Tibial nerve (tissue), 4 donors: ENCODE data around the gene C17orf58. TPM values are rescaled to one million over a fixed set of nuclear protein-coding genes. Genes with fewer than 3 reads are reported as not detected.
"Not testable (repeated sequence)": the region's sequence is repeated elsewhere in the genome, so short reads cannot be mapped to it uniquely, and the experiment has no call there.

Source experiments
- DNase-seq, 2 donors: peaks; one replicate each; pipeline ENCODE4 v3.0.0-alpha.2; 2019; ENCODE audit warnings: low spot score in 2 of 2
- H3K27ac ChIP-seq, 4 donors: fragments of 200-600 bp; sonication (generic) in 3 of 4; one replicate each; pipeline ENCODE4 v1.5.1; 2017 to 2019; ENCODE audit warnings: mild to moderate bottlenecking in 1 of 4
- H3K27me3 ChIP-seq, 2 donors: fragments of 200-600 bp; sonication (generic) in 1 of 2; one replicate each; pipeline versions ENCODE4 v1.5.1 to v1.6.0; 2017 to 2019
- H3K36me3 ChIP-seq, 3 donors: fragments of 200-600 bp; sonication (generic); one replicate each; pipeline ENCODE4 v1.5.1; 2018 to 2019
- H3K4me1 ChIP-seq, 4 donors: fragments of 200-600 bp; sonication (generic) in 3 of 4; one replicate each; pipeline ENCODE4 v1.5.1; 2017 to 2019
- H3K4me3 ChIP-seq, 4 donors: fragments of 200-600 bp; sonication (generic) in 3 of 4; one replicate each; pipeline ENCODE4 v1.5.1; 2017 to 2019; ENCODE audit warnings: mild to moderate bottlenecking in 1 of 4, moderate library complexity in 1 of 4
- H3K9me3 ChIP-seq, 4 donors: fragments of 200-600 bp; sonication (generic) in 3 of 4; one replicate each; pipeline ENCODE4 v1.5.1; 2017 to 2019
- EP300 ChIP-seq, 2 donors: sonication (generic); formaldehyde crosslinking; IDR thresholded peaks; one replicate each; pipeline ENCODE4 v1.6.1; 2017; ENCODE audit warnings: antibody characterized with exemption in 2 of 2, mild to moderate bottlenecking in 1 of 2
- POLR2A ChIP-seq, 2 donors: fragments of 450-650 bp; IDR thresholded peaks; one replicate each; pipeline ENCODE4 v1.6.1; 2017; ENCODE audit warnings: antibody characterized with exemption in 2 of 2, mild to moderate bottlenecking in 2 of 2, moderate library complexity in 2 of 2
- WGBS, 2 donors: methylation state at CpG; one replicate each; pipeline ENCODE4 v1.1.5; 2018; 5-methylcytosine and 5-hydroxymethylcytosine counted together
- total RNA-seq, 4 donors: library from RNA; depleted of rRNA; stranded (reverse); fragments of >200 nt; gene quantifications; one replicate each; pipeline ENCODE4 v1.1.0, GENCODE V29; 2016
- TF ChIP-seq, protein P1 (sequence below), 5 experiments: fragments of 200-600 bp in 3 of 5; fragments of 450-650 bp in 2 of 5; sonication (generic) in 3 of 5; IDR thresholded peaks; one replicate each; pipeline ENCODE4 v1.5.1; 2016 to 2019; ENCODE audit warnings: antibody characterized with exemption in 5 of 5, mild to moderate bottlenecking in 3 of 5, moderate library complexity in 2 of 5

Gene C17orf58
- total RNA-seq, 4 donors from 2014 or later = 2.3 to 10.7 (median 3.9) TPM

DNA sequence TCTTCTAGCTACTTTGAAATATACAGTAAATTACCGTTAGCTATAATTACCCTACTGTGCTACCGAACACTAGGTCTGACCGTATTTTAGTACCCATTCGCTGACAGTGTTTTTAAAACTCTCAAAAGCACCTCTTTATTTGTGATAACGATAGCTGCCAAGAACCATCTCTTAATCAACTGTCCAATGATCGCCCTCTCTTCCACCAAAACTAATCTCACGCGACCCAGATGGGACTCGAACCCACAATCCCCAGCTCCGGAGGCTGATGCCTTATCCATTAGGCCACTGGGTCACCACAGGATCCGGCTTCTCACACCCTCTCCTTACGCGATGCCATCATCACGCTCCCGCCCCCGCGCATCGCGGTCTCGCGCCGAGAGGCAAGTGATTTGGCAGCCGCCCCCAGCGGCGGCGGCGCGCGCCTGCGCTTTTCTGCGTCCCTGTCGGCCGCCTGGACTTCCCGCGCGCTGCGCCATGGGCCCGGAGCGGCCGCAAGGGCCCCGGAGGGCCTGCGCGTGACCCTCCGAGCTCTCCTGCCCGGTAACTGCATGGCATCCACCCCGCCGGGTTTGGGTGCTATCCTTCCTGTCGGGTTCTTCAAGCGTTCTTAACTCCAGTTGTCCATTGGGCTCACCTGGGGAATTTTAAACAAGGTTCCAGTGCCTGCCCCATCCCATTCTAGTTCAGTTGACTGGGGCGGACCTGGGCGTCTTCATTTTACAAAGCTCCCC is 23.6 kb upstream of the C17orf58 start:
- WGBS, 2 donors = 1 to 2% methylated on average over 34 to 51 of the region's 51 CpGs
- H3K36me3 ChIP-seq = no peaks in the 10 kb centered on the region
- H3K9me3 ChIP-seq = no peaks in the 10 kb centered on the region

DNA sequence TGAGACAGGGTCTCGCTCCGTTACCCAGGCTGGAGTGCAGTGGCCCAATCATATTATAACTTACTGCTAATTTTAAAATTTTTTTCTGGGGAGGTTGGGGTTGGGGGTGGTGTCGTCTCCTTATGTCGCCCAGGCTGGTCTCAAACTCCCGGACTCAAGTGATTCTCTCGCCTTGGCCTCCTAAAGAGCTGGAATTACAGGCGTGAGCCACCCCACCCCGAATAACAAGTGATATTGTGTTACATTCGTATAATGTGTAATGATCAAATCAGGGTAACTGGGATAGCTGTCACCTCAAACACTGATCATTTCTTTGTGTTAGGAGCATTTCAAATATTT is 23.0 kb upstream of the C17orf58 start:
- no peak overlapping the region for H3K27ac ChIP-seq
- TF ChIP-seq, protein P1, sequence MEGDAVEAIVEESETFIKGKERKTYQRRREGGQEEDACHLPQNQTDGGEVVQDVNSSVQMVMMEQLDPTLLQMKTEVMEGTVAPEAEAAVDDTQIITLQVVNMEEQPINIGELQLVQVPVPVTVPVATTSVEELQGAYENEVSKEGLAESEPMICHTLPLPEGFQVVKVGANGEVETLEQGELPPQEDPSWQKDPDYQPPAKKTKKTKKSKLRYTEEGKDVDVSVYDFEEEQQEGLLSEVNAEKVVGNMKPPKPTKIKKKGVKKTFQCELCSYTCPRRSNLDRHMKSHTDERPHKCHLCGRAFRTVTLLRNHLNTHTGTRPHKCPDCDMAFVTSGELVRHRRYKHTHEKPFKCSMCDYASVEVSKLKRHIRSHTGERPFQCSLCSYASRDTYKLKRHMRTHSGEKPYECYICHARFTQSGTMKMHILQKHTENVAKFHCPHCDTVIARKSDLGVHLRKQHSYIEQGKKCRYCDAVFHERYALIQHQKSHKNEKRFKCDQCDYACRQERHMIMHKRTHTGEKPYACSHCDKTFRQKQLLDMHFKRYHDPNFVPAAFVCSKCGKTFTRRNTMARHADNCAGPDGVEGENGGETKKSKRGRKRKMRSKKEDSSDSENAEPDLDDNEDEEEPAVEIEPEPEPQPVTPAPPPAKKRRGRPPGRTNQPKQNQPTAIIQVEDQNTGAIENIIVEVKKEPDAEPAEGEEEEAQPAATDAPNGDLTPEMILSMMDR (IDR thresholded peaks at IDR 0.05) = no peak
- TF ChIP-seq EP300 (IDR thresholded peaks at IDR 0.05) = no peak
- TF ChIP-seq POLR2A (IDR thresholded peaks at IDR 0.05) = no peak
- H3K4me3 ChIP-seq = peak overlapping the region in 3 of 4 donors; percentile 44 to 64 (median 60)
- DNase-seq = no peak
- WGBS, 2 donors = 76 to 81% methylated on average over 9 of the region's 9 CpGs
- H3K36me3 ChIP-seq = no peaks in the 10 kb centered on the region
- no peaks in the 10 kb centered on the region for H3K9me3 ChIP-seq
- peaks cover 0 to 5% (median 0%) of the 10 kb centered on the region in 4 donors for H3K4me1 ChIP-seq
- no peaks in the 10 kb centered on the region for H3K27me3 ChIP-seq

More for the DNA sequence above, 23.6 kb upstream of the C17orf58 start:
- H3K27ac ChIP-seq = peak overlapping the region; percentile 80 to 90 (median 84)
- DNase-seq = peak; percentile 95 to 96
- TF ChIP-seq, protein P1 (IDR thresholded peaks at IDR 0.05) = peak; percentile 32 to 87 (median 58)
- peak; percentile 39 to 58 for TF ChIP-seq POLR2A (IDR thresholded peaks at IDR 0.05)
- peak; percentile 68 to 87 for TF ChIP-seq EP300 (IDR thresholded peaks at IDR 0.05)
- H3K27me3 ChIP-seq = no peaks in the 10 kb centered on the region
- H3K4me1 ChIP-seq = peaks cover 0 to 5% (median 0%) of the 10 kb centered on the region in 4 donors
- H3K4me3 ChIP-seq = peak overlapping the region; percentile 24 to 64 (median 52)

DNA sequence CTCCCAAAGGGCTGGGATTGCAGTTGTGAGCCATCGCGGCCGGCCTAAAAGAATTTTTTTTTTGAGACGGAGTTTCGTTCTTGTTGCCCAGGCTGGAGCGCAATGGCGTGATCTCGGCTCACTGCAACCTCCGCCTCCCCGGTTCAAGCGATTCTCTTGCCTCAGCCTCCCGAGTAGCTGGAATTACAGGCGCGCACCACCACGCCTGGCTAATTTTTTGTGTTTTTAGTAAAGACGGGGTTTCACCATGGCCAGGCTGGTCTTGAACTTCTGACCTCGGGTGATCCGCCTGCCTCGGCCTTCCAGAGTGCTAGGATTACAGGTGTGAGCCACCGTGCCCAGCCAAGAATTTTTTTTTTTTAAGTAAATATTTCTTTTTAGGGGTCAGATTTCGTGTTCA is 22.2 kb upstream of the C17orf58 start:
- 93 to 94% methylated on average over 21 of the region's 21 CpGs for WGBS, 2 donors
- H3K27me3 ChIP-seq, H3K9me3 ChIP-seq, H3K36me3 ChIP-seq, H3K4me1 ChIP-seq, H3K27ac ChIP-seq, H3K4me3 ChIP-seq, DNase-seq: not testable (repeated sequence)

DNA sequence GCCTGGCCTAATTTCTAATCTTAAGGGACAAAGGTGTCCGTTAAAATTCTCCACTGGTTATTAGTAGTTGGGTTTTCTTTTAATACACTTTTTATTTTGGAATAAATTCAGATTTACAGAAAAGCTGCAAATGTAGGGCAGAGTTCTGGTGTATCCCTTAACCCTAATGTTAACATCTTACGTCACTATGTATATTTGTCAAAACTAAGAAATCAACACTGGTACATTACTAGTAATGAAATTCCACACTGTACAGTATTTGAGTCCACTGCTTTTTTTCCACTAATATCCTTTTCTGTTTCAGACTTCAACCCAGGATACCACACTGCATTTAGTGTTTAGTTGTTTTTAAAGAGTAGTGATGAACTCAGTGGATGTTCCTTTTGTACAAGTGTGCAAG is 20.6 kb upstream of the C17orf58 start:
- no peak overlapping the region for H3K4me3 ChIP-seq
- WGBS, 2 donors = 86 to 96% methylated on average over 2 of the region's 2 CpGs
- H3K27me3 ChIP-seq = no peaks in the 10 kb centered on the region

DNA sequence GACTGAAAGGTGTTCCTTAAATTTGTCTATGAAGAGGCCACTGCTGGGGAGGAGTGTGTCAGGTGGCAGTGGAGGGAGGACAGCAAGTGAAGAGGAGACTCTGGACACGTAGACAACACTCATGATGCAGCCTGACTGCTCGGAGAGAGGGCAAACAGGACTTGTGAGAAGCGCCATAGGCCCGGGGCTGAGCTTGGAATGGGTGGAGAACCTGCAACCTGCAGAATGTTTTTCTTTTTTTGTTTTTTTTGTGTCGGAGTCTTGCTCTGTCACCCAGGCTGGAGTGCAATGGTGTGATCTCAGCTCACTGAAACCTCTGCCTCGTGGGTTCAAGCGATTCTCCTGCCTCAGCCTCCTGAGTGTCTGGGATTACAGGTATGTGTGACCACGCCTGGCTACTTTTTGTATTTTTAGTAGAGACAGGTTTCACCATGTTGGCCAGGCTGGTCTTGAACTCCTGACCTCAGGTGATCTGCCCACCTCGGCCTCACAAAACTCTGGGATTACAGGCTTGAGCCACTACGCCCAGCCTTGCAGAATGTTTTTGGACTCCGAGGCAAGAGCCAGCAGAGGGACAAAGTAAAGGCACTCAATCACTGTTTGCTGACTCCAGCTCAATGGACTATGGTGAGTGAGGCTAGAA is 18.9 kb upstream of the C17orf58 start:
- Histone ChIP-seq H3K4me3 (no peak overlapping the region), H3K4me1 (no peaks in the 10 kb centered on the region), H3K27me3 (no peaks in the 10 kb centered on the region), H3K36me3 (no peaks in the 10 kb centered on the region), H3K27ac (no peak overlapping the region), H3K9me3 (no peaks in the 10 kb centered on the region)
- WGBS, 2 donors = 89 to 91% methylated on average over 11 of the region's 11 CpGs
- DNase-seq = no peak
- TF ChIP-seq POLR2A (IDR thresholded peaks at IDR 0.05) (no peak), EP300 (IDR thresholded peaks at IDR 0.05) (no peak)
- TF ChIP-seq, protein P1 (IDR thresholded peaks at IDR 0.05) = no peak

More for the DNA sequence above, 20.6 kb upstream of the C17orf58 start:
- H3K27ac ChIP-seq = no peak overlapping the region
- H3K9me3 ChIP-seq = no peaks in the 10 kb centered on the region
- TF ChIP-seq EP300 (IDR thresholded peaks at IDR 0.05) = no peak
- TF ChIP-seq, protein P1 (IDR thresholded peaks at IDR 0.05) = no peak
- peaks cover 0 to 5% (median 0%) of the 10 kb centered on the region in 4 donors for H3K4me1 ChIP-seq
- H3K36me3 ChIP-seq = no peaks in the 10 kb centered on the region
- DNase-seq = no peak
